Dermis microvascular lymphatic vessel endothelial cell (primary cell): ENCODE results near the gene GNG12. TPM values are rescaled to one million over a fixed set of nuclear protein-coding genes. Genes with fewer than 3 reads are reported as not detected.
"Not testable (repeated sequence)": the region's sequence is repeated elsewhere in the genome, so short reads cannot be mapped to it uniquely, and the experiment has no call there.

Source experiments
- DNase-seq, 2 donors: peaks; one replicate each; pipeline versions ENCODE4 v3.0.0 to v3.0.0-alpha.2; 2010; ENCODE audit warnings: low read depth in 2 of 2
- total RNA-seq: library from RNA; depleted of rRNA; stranded (reverse); fragments of >200 nt; gene quantifications from 2 replicates; pipeline ENCODE4 v1.2.1, GENCODE V29; 2014

The GNG12 gene
- total RNA-seq, 1 donor from 2014 or later: 144 TPM

GRCh38 chr1:67735206-67735605 is 98.1 kb downstream of the GNG12 start:
- no peak for DNase-seq

- DNase-seq: no peak
Measured at GRCh38 chr1:67734323-67734690, 99.0 kb downstream of the GNG12 start.

- no peak for DNase-seq
Measured at GRCh38 chr1:67733681-67734322, 99.5 kb downstream of the GNG12 start.

- DNase-seq: peak in 1 of 2 donors; percentile 81
Measured at GRCh38 chr1:67732750-67733151, 100.5 kb downstream of the GNG12 start.

- no peak for DNase-seq
Measured at GRCh38 chr1:67731322-67731721, 101.9 kb downstream of the GNG12 start.

GRCh38 chr1:67730312-67730711 is 103.0 kb downstream of the GNG12 start:
- not testable (repeated sequence) for DNase-seq

- no peak for DNase-seq
Measured at GRCh38 chr1:67729872-67730271, 103.4 kb downstream of the GNG12 start.

GRCh38 chr1:67726224-67726623 is 107.0 kb downstream of the GNG12 start:
- DNase-seq: peak in 1 of 2 donors; percentile 91

GRCh38 chr1:67724928-67725560 is 108.2 kb downstream of the GNG12 start:
- peak in 1 of 2 donors; percentile 95 for DNase-seq

GRCh38 chr1:67723620-67724019 is 109.6 kb downstream of the GNG12 start:
- peak in 1 of 2 donors; percentile 95 for DNase-seq

GRCh38 chr1:67723126-67723525 is 110.1 kb downstream of the GNG12 start:
- DNase-seq: no peak

GRCh38 chr1:67722292-67722944 is 110.8 kb downstream of the GNG12 start:
- DNase-seq: no peak

- no peak for DNase-seq
Measured at GRCh38 chr1:67721650-67722291, 111.5 kb downstream of the GNG12 start.

GRCh38 chr1:67721112-67721511 is 112.2 kb downstream of the GNG12 start:
- DNase-seq: no peak

GRCh38 chr1:67719329-67720196 is 113.7 kb downstream of the GNG12 start:
- peak in 1 of 2 donors; percentile 86 for DNase-seq

- peak in 1 of 2 donors; percentile 43 for DNase-seq
Measured at GRCh38 chr1:67717876-67718275, 115.4 kb downstream of the GNG12 start.

- no peak for DNase-seq
Measured at GRCh38 chr1:67716800-67717199, 116.5 kb downstream of the GNG12 start.

- no peak for DNase-seq
Measured at GRCh38 chr1:67715819-67716218, 117.4 kb downstream of the GNG12 start.

GRCh38 chr1:67713057-67713846 is 120.0 kb downstream of the GNG12 start:
- DNase-seq: peak; percentile 90 to 95

GRCh38 chr1:67711855-67712212 is 121.4 kb downstream of the GNG12 start:
- peak in 1 of 2 donors; percentile 55 for DNase-seq
